Keratinocyte (primary cell): ENCODE data around the gene KSR1. TPM values are rescaled to one million over a fixed set of nuclear protein-coding genes. Genes with fewer than 3 reads are reported as not detected.

ENCODE experiments used
- DNase-seq: peaks from one replicate; pipeline ENCODE4 v3.0.0-alpha.2; 2011; ENCODE audit warnings: low read depth, missing footprints, low spot score
- FAIRE-seq: peaks from 2 replicates; lab custom pipeline; 2011; peaks lifted over from hg19 to GRCh38; lab: Jason Lieb, UNC
- H2AFZ ChIP-seq: 2 replicates; pipeline ENCODE4 v1.6.0; 2012; ENCODE audit warnings: low read length, control low read depth, inconsistent platforms; ENCODE audit not compliant: control insufficient read depth
- H3K27ac ChIP-seq: 2 replicates; pipeline ENCODE4 v1.5.1; 2011; ENCODE audit warnings: low read length; ENCODE audit not compliant: control insufficient read depth, insufficient read depth
- H3K27me3 ChIP-seq: 3 replicates; pipeline ENCODE4 v1.6.0; 2011; ENCODE audit warnings: low read length; ENCODE audit not compliant: control insufficient read depth, insufficient read depth; ENCODE audit errors: extremely low read depth
- H3K36me3 ChIP-seq, 2 experiments: 2 replicates in 1 of 2; 3 replicates in 1 of 2; pipeline ENCODE4 v1.5.1; 2011; ENCODE audit warnings: low read length in 2 of 2, mild to moderate bottlenecking in 1 of 2; ENCODE audit not compliant: control insufficient read depth in 2 of 2, insufficient read depth in 2 of 2; ENCODE audit errors: extremely low read depth in 1 of 2
- H3K4me1 ChIP-seq: 3 replicates; pipeline ENCODE4 v1.5.1; 2011; ENCODE audit warnings: low read length; ENCODE audit not compliant: control insufficient read depth, insufficient read depth; ENCODE audit errors: extremely low read depth
- H3K4me2 ChIP-seq: 3 replicates; pipeline ENCODE4 v1.6.0; 2011; ENCODE audit warnings: low read depth, low read length; ENCODE audit not compliant: control insufficient read depth, insufficient read depth; ENCODE audit errors: extremely low read depth
- H3K4me3 ChIP-seq, 3 experiments: fragments of 200-600 bp in 1 of 3; sonication (generic) in 1 of 3; 2 replicates in 2 of 3; 3 replicates in 1 of 3; pipeline ENCODE4 v1.5.1; 2011 to 2016; ENCODE audit warnings: low read length in 3 of 3, mild to moderate bottlenecking in 3 of 3, control low read depth in 2 of 3, inconsistent platforms in 1 of 3, low read depth in 1 of 3, mixed read lengths in 1 of 3, mixed run types in 1 of 3, moderate library complexity in 1 of 3; ENCODE audit not compliant: control insufficient read depth in 2 of 3, insufficient read depth in 2 of 3; ENCODE audit errors: extremely low read depth in 1 of 3
- H3K79me2 ChIP-seq: 2 replicates; pipeline ENCODE4 v1.6.0; 2012; ENCODE audit warnings: low read length; ENCODE audit not compliant: control insufficient read depth, insufficient read depth
- H3K9ac ChIP-seq: 3 replicates; pipeline ENCODE4 v1.6.0; 2011; ENCODE audit warnings: low read length; ENCODE audit not compliant: control insufficient read depth, insufficient read depth; ENCODE audit errors: extremely low read depth
- H3K9me1 ChIP-seq: 3 replicates; pipeline ENCODE4 v1.6.0; 2011; ENCODE audit warnings: low read length; ENCODE audit not compliant: control insufficient read depth, insufficient read depth; ENCODE audit errors: extremely low read depth
- H3K9me3 ChIP-seq: 2 replicates; pipeline ENCODE4 v1.5.1; 2012; ENCODE audit warnings: low read depth, low read length; ENCODE audit not compliant: control insufficient read depth
- H4K20me1 ChIP-seq: 3 replicates; pipeline ENCODE4 v1.6.0; 2011; ENCODE audit warnings: low read length; ENCODE audit not compliant: control insufficient read depth, insufficient read depth; ENCODE audit errors: extremely low read depth
- EZH2 ChIP-seq: IDR thresholded peaks from one replicate; pipeline ENCODE4 v1.6.1; 2012; ENCODE audit warnings: inconsistent platforms, mild to moderate bottlenecking, low read length, moderate library complexity
- dilution Hi-C: fragments of 300-500 bp; cut with MboI; formaldehyde crosslinking; loops from one replicate; pipeline ENCODE4 v1.7.0; 2020; ENCODE audit warnings: low sequenced_read_pairs; ENCODE audit not compliant: extremely low pct_ligation_motif_present
- polyA plus RNA-seq, 5 experiments: library from polyadenylated mRNA; depleted of rRNA in 3 of 5; stranded (reverse) in 3 of 5; stranded (forward) in 1 of 5; unstranded in 1 of 5; fragments of >200 nt; gene quantifications; 1 replicate in 1 of 5; 2 replicates in 3 of 5; 3 replicates in 1 of 5; pipeline versions ENCODE4 v1.2.1 to v1.2.3, GENCODE V29; 2011 to 2012; ENCODE audit warnings: missing spikeins in 2 of 5, low read depth in 1 of 5, low replicate concordance in 1 of 5
- TF ChIP-seq, protein P1 (sequence below), 3 experiments: IDR thresholded peaks in 1 of 3; conservative IDR thresholded peaks in 1 of 3; optimal IDR thresholded peaks in 1 of 3; 2 replicates in 2 of 3; 3 replicates in 1 of 3; pipeline versions ENCODE3 to v1.5.1; 2011; ENCODE audit warnings: low read length in 3 of 3, mild to moderate bottlenecking in 3 of 3, moderate library complexity in 2 of 3, control low read depth in 1 of 3, inconsistent platforms in 1 of 3; ENCODE audit not compliant: insufficient read depth in 2 of 3; ENCODE audit errors: extremely low read depth in 1 of 3

Gene KSR1
- polyA plus RNA-seq, 1 donor (not counting 4 experiments of a cell fraction or from before 2014, with no cell fraction given) = 1.3 TPM

DNA sequence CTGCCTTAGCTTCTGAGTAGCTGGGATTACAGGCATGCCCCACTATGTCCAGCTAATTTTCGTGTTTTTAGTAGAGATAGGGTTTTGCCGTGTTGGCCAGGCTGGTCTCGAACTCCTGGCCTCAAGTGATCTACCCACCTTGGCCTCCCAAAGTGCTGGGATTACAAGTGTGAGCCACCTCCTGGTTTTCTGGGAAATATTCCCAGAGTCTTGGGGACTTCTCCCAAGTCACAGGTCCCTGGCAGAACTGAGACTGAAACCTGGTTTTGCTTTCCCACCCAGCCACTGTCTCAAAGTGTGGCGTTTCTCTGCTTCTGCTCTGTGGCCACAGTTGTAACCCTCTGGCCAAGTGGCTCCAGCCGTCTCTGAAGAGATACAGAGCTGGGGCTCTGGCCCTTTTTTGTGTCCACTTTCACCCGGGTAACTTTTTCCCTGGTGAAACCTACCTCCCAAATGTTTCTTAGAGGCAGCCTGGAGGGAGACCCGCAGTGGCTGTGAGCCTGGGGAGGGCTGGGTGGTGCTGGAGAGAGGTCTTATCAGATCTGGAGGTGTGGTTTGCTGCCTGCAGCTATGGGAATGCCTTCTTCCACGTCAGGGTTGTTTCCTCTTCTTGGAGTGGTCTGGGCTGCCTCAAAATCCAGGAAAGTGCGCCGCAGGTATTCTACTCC lies 5.1 kb downstream of the KSR1 start:
- no peak for FAIRE-seq
- Histone ChIP-seq H3K9me3 (no peaks in the 10 kb centered on the region), H3K27me3 (peaks cover 3% of the 10 kb centered on the region), H4K20me1 (no peaks in the 10 kb centered on the region), H3K9me1 (no peaks in the 10 kb centered on the region), H3K79me2 (no peaks in the 10 kb centered on the region), H3K9ac (no peak overlapping the region), H3K4me2 (no peak overlapping the region), H3K27ac (no peak overlapping the region), H2AFZ (no peak overlapping the region), H3K4me3 (no peak overlapping the region), H3K4me1 (peaks cover 6% of the 10 kb centered on the region), H3K36me3 (no peaks in the 10 kb centered on the region)
- no peak for DNase-seq
- TF ChIP-seq EZH2 = no peak
- TF ChIP-seq, protein P1, sequence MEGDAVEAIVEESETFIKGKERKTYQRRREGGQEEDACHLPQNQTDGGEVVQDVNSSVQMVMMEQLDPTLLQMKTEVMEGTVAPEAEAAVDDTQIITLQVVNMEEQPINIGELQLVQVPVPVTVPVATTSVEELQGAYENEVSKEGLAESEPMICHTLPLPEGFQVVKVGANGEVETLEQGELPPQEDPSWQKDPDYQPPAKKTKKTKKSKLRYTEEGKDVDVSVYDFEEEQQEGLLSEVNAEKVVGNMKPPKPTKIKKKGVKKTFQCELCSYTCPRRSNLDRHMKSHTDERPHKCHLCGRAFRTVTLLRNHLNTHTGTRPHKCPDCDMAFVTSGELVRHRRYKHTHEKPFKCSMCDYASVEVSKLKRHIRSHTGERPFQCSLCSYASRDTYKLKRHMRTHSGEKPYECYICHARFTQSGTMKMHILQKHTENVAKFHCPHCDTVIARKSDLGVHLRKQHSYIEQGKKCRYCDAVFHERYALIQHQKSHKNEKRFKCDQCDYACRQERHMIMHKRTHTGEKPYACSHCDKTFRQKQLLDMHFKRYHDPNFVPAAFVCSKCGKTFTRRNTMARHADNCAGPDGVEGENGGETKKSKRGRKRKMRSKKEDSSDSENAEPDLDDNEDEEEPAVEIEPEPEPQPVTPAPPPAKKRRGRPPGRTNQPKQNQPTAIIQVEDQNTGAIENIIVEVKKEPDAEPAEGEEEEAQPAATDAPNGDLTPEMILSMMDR (optimal IDR thresholded peaks at IDR 0.05 in 1 of 3, IDR thresholded peaks at IDR 0.05 in 1 of 3, conservative IDR thresholded peaks at IDR 0.05 in 1 of 3; ENCODE audit: extremely low read depth in 1 of 3, insufficient read depth in 2 of 3, low read length in 3 of 3) = no peak
- dilution Hi-C loops = no loop called here

DNA sequence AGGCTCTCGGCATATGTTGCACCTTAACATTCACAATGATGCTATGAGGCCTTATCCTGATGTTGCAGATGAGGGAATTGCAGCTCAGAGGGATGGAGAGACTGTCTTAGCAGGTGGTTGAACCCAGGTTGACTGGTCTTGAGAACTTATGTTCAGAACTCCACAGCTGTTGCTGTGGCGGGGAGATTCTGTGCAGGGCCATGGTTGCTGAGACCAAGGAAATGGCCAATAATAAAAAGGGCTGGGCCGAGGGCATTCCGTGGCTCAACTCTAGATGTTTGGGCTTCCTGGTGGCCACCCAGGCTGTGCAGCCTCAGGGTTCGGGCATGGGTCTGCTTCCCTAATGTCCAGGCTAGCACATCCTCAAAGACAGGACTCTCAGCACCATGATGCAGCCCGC lies 5.9 kb downstream of the KSR1 start:
- H3K27me3 ChIP-seq = peaks cover 3% of the 10 kb centered on the region
- H3K4me2 ChIP-seq = no peak overlapping the region
- no peaks in the 10 kb centered on the region for H3K79me2 ChIP-seq
- FAIRE-seq (no peak), DNase-seq (no peak)
- H3K9me3 ChIP-seq = no peaks in the 10 kb centered on the region
- no peaks in the 10 kb centered on the region for H3K36me3 ChIP-seq
- H3K4me1 ChIP-seq = peaks cover 5% of the 10 kb centered on the region
- TF ChIP-seq EZH2 = no peak
- TF ChIP-seq, protein P1 (optimal IDR thresholded peaks at IDR 0.05 in 1 of 3, IDR thresholded peaks at IDR 0.05 in 1 of 3, conservative IDR thresholded peaks at IDR 0.05 in 1 of 3; ENCODE audit: extremely low read depth in 1 of 3, insufficient read depth in 2 of 3, low read length in 3 of 3) = no peak
- dilution Hi-C loops = no loop called here
- no peak overlapping the region for H3K9ac ChIP-seq
- H3K9me1 ChIP-seq = no peaks in the 10 kb centered on the region
- H3K27ac ChIP-seq = no peak overlapping the region
- H3K4me3 ChIP-seq = no peak overlapping the region
- no peak overlapping the region for H2AFZ ChIP-seq
- H4K20me1 ChIP-seq = no peaks in the 10 kb centered on the region
